Activated CD8-positive, alpha-beta memory T cell treated with anti-CD3 and anti-CD28 coated beads for 1 hour (primary cell): ENCODE data around the gene RHOBTB1.

Experiments
- DNase-seq, 2 donors: peaks; one replicate each; pipeline ENCODE4 v3.0.0-alpha.2; 2020; ENCODE audit warnings: low read depth in 1 of 2; ENCODE audit errors: extremely low read depth in 1 of 2

RHOBTB1 gene

DNA sequence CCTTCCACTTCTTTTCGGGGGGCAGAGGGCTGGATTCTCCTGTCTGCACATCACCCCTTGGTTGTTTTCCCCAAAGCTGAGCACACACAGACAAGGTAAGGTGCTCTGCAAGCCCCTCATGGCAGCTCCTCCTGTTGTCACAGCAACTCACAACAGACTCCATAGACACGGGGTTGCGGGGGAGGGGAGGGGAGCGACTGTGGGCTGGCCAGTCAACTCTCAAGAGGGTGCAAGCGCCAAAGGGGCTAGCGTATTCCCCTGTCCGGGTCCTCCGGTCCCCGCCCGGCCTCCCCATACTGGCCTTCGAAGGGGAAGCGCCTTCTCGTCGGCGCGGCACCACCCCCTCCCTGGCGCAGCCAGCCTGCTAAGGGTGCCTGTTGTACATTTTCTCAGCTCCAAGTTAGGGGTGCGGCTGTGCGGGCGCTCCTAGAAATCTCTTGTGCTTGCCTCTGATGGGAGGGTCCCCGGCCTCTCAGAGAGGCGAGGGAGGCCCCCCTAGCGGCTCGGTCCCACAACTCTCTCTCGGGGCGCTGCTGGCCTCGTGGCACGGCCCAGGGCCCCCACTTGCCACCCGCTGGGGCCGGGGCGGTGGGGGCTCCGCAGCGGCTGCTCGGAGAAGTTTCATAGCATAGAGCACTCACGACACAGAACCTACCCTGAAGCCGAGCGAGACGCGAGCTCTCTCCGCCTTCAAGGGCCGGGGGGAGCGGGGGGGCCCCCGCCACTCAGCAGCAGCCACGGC is 498 bp downstream of the RHOBTB1 start:
- no peak for DNase-seq

DNA sequence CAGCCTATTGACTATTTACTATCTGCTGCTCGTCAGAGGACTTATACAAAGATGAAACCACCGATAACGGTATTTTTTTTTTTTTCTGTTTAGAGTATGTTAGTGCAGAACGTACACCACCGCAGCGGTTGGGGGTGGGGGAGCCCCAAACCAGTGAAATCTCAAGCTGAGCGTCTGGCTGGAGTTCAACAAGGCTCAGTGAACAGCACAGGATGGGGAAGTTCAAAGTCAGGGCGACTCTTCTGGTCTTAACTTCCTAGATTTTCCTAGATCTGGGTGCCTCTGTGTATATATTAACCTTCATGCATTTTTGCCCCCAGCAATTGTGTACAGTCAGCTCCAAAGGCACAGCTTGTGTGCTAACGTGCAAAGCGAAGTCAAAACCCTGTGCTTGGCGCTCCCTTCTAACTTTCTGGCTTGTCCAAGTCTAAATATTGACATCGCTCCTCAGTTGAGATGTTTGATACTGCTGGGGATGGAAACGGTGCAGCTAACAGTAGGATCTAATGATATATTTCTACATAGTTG is 1.1 kb downstream of the RHOBTB1 start:
- no peak for DNase-seq

DNA sequence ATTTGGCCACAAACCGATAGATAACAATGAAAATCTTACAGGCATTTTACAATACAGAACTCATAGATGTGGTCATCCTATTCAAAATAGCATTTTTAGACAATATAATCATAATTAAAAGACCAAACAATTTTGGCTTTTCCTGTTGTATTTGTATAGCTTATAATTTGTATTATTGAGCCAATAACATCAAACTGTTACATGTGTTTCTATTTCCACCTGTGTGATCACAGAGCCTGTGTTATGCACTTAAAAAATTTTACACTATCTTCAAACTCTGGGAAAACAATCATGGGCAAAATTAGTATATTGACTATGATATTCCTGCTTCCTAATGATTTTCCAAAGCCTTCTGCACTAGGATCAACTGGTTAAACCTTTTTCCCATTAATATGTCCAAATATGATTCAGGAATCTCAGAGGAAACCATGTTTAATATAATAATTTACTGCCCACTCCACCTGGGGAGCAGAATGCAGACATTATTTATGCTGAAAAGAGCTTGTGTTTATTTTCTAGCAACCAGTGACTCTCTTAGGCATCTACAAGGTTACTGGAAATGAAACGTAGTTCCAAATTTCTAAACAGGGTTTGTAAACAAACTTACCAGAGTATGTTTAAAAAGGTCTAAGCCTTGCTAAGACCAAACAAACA is 1.7 kb downstream of the RHOBTB1 start:
- no peak for DNase-seq

DNA sequence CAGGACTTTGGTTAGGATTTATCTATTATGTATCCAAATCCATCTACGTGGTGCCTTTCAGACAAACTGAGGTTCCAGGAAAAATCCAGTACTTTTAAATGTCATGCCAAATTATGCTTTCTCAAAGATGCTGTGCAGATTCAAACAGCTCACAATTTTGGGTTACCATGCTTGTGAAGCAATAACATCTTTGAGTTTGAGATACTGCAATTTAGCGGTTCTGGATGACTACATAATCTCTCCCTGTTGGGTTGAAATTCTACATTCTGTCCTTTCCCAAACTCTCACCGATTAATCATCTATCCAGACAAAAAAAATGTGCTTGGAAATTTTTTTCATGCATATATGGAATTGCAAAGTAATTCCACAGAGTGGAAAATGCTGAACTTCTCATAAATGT is 3.5 kb downstream of the RHOBTB1 start:
- no peak for DNase-seq

DNA sequence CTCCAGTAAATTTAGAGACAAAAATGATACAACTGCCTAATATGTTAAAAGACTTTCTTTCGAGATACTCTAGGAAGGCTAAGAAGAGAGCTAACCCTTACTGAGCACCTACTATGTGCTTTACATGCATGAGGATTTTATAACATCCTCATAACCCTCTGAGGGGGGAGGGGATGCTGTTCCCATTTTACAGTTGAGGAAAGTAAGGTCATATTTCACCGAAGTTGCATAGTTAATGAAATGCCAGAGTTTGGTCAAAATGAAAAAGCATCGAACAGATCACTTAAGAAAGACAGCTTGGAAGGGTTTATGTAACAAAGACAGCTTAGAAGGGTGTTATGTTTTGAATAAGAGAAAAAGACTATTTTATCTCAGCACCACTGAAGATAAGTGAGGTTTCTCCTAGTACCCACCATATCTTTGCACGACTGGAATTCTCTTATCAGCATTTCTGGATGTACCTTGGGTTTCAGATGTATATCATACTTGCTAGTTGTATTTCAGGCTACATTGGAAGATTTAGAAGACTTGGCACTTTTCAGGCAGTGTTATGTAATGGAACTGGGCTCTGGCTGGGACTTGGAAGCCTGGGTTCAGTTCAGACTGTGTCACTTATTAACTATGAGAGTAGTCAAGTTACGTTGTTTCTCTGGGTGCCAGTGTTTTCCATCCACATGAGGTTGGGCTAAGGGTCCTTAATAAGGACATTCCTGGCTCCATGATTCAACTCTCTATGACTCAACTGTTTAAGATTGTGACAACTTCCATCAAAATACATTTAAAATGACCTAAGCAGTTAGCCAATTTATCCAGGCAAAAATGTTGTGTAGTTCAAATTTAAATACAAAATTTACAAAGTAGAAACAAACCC is 6.0 kb downstream of the RHOBTB1 start:
- no peak for DNase-seq

DNA sequence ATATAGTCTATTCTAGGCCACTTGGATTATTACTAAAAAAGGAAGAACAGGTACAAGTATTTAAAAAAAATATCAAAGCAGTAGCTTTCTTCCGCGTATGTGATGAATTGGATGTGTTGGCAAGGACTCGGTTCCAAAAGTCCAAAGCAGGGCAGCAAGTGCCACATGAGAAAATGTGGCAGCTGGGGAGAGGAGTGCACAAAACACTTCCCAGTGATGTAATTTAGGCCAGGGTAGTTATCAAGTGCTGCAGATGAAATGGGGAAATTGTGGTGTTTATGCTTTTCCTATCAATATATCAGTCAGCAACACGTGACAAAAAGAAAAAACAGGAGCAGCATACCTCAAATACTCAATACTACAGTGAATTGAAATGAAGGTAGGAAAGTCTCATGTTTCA is 7.0 kb downstream of the RHOBTB1 start:
- no peak for DNase-seq

DNA sequence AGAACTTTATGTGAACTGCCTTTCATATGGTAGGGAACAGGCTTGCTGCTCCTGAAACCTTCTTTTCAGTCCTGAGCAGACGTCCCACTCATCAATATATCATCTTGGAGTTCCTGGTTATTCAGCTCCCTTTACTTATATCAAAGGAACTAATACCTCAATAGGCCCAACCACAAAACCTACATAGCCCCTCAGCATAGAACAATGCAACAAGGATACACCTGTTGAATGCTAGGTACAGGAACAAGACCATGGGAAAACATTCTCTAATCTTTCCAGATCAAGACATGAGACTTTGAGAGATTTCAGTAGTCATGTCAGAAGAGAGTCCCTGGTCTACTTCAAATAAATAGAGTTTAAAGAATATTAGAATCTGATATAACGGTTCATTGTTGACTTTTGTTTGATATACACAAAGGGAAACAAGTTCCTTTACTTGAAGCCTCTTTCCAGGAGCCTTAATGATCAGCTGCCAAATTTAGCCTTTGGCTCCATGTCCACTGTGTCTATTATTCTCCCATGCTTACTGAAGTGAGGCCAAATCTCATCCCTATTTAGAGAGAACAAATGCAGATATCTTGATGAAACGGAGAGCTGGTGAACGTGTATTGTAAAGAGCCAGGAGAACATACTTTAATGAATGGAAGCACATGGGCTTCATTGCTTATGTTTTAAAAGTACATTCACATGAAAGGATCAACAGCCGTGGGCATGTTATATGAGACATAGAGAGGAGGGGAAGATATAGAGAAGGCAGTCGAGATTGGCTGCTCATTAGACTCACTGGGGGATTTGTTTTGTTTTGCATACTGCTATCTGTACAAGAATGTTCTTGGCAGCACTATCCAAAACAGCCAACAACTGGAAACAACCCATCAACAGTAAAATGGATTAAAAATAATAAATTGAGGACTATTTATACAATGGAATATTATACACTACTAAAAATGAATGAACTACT is 9.5 kb downstream of the RHOBTB1 start:
- DNase-seq, result no peak

DNA sequence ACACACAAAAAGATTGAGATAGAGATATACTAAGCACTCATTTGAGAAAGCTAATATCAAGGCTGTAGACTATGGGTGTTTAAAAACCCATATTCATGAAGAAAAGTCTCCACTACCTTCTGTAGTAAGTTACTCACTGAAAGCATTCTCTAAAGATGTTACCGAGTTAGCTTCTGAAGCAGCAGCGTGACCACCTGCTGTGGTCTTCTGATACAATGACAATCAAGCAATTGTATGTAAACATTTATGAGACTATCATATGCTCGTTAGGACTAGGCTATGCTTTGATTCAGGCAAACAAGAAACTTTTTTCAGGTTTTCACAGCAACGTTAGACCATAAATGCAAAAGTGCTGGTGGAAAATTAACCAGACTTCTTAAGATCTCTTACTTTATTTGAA is 11.2 kb downstream of the RHOBTB1 start:
- DNase-seq, result no peak

DNA sequence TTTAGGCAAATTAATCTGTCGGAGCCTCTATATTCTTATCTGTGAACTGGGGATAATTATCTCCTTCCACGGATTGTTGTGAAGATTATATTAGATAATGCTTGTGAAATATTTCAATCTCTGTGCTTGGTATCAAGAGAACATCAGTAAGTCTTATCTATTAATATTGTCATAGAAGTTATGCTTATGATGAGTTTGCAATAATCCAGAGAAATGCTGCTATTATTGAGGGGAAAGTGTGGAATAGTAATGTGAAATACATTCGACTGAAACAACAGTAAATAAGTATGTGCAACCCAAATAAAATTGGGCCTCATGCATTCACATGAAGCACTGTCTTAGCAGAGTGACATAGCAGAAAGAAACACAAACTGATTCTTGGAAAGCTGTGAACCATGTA is 13.7 kb downstream of the RHOBTB1 start:
- no peak for DNase-seq

DNA sequence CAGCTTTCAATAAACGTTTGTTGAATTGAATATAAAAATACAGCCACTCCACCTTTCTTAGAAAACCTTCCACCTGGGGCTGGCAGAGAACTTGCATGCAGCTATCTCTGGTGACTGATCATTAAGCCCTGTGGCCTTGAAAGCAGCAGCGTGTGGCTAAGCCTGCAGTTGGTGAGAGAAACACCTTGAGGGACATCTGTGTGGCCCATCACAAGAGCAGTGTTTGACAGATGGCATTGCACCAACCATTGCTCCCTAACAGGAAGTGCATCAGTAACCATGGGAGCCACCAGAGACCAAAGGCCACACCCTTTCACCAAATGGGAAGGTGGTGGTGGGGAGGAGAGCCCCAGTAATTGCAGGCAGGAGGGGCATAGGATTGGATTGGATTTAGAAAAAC is 22.4 kb downstream of the RHOBTB1 start:
- DNase-seq, result no peak

DNA sequence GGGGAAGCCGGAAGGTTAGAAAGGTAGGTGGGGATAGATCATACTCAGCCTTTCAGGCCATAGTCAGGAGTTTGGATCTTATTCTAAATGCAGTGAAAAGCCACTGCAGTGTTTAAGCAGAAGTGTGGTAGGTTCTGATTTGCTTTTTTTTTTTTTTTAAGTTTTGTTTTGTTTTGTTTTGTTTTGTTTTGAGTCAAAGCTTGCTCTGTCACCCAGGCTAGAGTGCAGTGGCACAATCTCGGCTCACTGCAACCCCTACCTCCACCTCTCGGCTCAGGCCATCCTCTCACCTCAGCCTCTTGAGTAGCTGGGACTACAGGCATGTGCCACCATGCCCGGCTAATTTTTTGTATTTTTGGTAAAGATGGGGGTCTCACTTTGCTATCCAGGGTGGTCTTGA is 23.5 kb downstream of the RHOBTB1 start:
- DNase-seq, result no peak

DNA sequence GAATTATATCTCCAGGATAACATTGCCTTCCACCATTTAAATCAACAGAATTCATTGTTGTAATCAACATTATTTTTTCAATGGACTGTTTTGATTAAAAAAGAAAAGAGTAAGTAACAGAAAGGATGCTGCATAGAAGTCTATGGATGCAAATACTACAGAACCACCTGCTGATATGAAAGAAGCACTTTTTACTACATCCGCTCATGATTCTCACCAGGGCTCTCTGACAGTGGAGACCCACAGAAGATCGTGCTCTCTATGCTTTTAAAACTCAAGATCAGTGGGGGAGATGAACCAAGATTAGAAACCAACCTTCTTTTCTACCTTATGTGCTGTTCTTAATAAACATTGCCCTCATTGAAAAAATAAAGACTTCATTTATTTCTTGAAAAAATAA is 24.4 kb downstream of the RHOBTB1 start:
- no peak for DNase-seq

DNA sequence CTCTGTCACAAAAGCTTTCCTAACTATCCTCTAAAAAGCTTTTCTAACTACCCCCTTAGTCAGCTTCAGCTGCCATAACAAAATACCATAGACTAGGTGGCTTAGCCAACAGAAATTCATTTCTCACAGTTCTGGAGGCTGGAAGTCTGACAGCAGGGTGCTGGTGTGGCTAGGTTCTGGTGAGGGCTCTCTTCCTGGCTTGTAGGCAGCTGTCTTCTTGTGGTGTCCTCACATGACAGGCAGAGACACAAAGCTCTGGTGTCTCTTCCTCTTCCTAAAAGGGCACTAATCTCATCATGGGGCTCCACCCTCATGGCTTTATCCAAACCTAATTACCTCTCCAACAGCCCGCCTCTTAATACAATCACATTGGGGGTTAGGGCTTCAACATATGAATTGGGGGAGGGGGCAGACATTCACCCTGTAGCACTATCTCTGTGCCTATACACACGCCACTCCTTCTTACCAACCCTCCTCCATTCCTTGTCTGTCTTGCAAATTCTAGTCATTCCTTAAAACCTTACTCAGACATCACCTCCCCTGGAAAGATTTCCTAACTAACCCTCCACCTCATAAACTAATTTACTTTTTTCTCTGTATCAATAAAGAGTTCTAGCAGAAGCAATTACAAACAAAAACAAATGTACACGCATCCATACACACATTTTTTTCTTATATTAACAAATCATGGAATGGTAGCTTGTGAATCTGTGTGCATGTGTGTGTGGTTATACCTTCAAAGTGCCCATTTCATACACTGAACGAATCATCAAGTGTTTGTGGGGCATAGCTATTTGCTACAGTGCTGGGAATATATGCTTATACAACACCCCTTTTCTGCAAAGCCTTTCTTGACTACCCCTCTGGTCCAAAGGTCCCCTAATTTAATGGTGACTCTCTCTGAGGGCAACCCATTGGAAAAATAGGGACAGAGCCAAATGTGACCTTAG is 26.4 kb downstream of the RHOBTB1 start:
- DNase-seq, result no peak

DNA sequence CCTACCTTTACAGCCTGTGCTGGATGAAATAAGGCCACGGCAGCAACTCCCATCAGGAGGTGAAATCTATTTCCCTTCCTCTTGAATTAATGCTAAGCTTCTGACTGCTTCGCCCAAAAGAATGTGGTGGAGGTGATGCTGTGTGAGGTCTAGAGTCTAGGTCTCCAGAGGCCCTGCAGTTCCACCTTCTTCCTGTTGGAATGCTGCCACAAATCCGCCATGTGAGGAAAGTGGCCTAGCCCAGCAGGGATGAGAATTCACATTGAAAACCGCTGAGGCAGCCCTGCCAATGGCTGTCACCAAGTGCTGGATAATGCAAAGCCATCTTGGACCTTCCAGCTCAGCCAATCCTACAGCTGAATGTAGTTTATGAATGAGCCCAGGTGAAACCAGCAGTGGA is 28.0 kb downstream of the RHOBTB1 start:
- no peak for DNase-seq

DNA sequence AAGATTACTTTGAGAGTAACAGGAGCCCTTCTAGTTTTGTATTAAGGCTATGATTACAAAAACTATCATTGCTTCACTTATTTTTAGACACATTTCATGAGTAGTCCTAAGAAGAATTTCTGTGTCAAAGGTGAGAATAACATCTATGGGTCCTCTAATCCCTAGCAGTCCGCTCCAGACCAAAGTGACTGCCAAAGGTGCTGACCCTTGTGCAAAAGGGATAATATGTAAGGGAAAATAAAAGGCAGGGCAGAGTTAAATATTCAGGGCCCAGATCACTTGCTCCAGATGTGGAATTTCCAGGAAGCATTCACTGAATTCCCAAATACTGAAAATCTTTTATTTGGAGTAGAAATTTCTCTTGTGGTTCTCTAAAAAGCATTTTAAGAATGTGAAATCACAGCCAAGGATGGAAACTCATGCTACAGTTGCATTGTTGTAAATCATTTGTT is 29.3 kb downstream of the RHOBTB1 start:
- DNase-seq, result no peak

DNA sequence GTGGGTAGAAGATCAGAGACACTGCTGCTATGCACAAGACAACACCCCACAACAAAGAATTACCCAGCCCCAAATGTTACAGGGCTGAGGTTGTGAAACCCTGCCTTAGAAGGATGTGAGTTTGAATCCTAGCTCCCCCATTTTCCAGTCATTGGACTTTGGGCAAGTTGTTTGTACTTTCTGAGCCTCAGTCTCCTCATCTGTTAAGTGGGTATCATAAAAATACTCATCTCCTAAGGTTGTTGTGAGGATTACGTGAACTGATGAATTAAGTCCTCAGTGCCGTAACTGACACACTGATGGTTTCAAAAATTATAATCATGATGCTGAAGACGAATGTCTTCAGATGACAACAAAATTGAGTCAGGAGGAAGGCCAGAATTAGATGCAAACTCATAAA is 30.3 kb downstream of the RHOBTB1 start:
- DNase-seq, result no peak

DNA sequence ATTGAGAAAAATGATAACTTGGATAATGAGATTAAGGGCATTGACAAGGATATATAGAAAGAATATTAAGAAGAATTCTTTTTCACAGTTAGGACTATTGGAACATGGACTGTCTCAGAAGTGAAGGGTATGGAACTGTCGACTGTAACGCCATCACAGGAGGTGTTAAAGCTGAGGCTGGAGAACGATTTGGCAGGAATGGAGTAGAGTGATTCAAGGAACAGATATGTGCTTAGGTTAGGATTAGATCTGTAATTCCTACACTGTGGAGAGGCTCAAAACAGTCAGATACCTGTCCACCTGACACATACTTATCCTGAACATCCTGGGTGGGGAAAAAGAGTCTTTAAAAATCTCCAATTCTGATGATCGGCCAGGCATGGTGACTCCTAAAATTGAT is 30.9 kb downstream of the RHOBTB1 start:
- no peak for DNase-seq

DNA sequence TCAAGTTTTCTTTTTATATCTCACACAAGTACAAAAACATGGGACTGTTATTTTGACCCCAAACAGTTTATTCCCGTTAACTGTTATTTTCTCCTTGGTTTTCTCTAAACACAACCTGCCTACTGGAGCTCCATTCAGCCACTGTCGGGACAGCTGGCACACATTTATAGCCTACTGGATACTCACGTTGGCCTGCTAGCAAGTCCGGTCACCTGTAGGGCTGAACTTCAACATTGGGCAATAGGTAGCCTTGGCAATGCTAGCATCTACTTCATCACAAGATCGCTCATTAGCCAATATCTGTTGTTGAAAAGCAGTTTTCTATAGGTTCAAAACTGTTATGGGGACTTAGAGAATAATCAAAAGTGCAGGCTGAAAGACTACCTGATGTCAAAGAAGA is 32.3 kb downstream of the RHOBTB1 start:
- DNase-seq, result no peak

DNA sequence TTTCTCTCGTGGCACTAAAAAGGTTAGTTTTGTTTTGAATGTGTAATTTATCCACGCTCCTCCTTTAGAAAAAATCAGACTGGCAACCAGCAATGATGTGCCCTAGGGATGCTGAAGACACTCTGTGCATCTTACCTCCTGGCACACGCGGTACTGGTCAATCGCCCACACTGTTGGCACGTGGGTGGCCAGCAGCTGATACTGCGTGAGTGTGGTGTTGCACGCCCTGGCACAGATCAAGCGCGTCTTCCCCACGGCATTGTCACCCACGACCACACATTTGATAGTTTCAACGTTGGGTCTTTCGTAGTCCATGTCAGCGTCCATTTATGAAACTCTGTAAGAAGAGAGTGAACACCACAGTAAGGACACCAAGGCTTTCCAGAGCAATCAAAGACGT is 32.8 kb downstream of the RHOBTB1 start:
- DNase-seq, result no peak
